Neuron (in vitro differentiated cells): ENCODE data around the gene MAN1C1.

Experiments
- H2AFZ ChIP-seq: one replicate; pipeline ENCODE4 v1.6.1; 2013; ENCODE audit warnings: low read depth, mild to moderate bottlenecking, inconsistent platforms, low read length, moderate library complexity
- H3K27me3 ChIP-seq: one replicate; pipeline ENCODE4 v1.6.1; 2013; ENCODE audit warnings: low read length; ENCODE audit not compliant: insufficient read depth
- H3K36me3 ChIP-seq: one replicate; pipeline ENCODE4 v1.6.1; 2013; ENCODE audit warnings: low read length; ENCODE audit not compliant: insufficient read depth
- H3K4me1 ChIP-seq: one replicate; pipeline ENCODE4 v1.6.1; 2013; ENCODE audit warnings: low read length; ENCODE audit not compliant: insufficient read depth
- H3K4me3 ChIP-seq: 2 replicates; pipeline ENCODE4 v1.5.1; 2013; ENCODE audit warnings: mild to moderate bottlenecking, low read length, moderate library complexity
- H3K9me3 ChIP-seq: one replicate; pipeline ENCODE4 v1.6.1; 2013; ENCODE audit warnings: low read length

The MAN1C1 gene

GRCh38 chr1:25682059-25682601 is 65.5 kb downstream of the MAN1C1 start:
- Histone ChIP-seq H3K27me3 (no peaks in the 10 kb centered on the region), H3K9me3 (no peaks in the 10 kb centered on the region), H3K4me3 (no peak overlapping the region), H3K4me1 (peaks cover 2% of the 10 kb centered on the region), H3K36me3 (no peaks in the 10 kb centered on the region), H2AFZ (no peak overlapping the region)

- Histone ChIP-seq H3K27me3 (no peaks in the 10 kb centered on the region), H3K36me3 (no peaks in the 10 kb centered on the region), H3K9me3 (no peaks in the 10 kb centered on the region), H3K4me3 (no peak overlapping the region), H2AFZ (no peak overlapping the region), H3K4me1 (peaks cover 2% of the 10 kb centered on the region)
These were observed 66.6 kb downstream of the MAN1C1 start for GRCh38 chr1:25683177-25683576.

- H3K4me1 ChIP-seq, result peaks cover 2% of the 10 kb centered on the region
- H2AFZ ChIP-seq, result no peak overlapping the region
- no peaks in the 10 kb centered on the region for H3K36me3 ChIP-seq
- no peaks in the 10 kb centered on the region for H3K9me3 ChIP-seq
- H3K4me3 ChIP-seq, result no peak overlapping the region
- no peaks in the 10 kb centered on the region for H3K27me3 ChIP-seq
These were observed 67.1 kb downstream of the MAN1C1 start for GRCh38 chr1:25683731-25684130.

GRCh38 chr1:25684216-25684965 is 67.8 kb downstream of the MAN1C1 start:
- Histone ChIP-seq H3K4me1 (peaks cover 2% of the 10 kb centered on the region), H3K27me3 (no peaks in the 10 kb centered on the region), H2AFZ (no peak overlapping the region), H3K36me3 (no peaks in the 10 kb centered on the region), H3K4me3 (no peak overlapping the region), H3K9me3 (no peaks in the 10 kb centered on the region)

GRCh38 chr1:25685211-25685750 is 68.7 kb downstream of the MAN1C1 start:
- Histone ChIP-seq H3K36me3 (no peaks in the 10 kb centered on the region), H2AFZ (no peak overlapping the region), H3K4me1 (peaks cover 2% of the 10 kb centered on the region), H3K9me3 (no peaks in the 10 kb centered on the region), H3K27me3 (no peaks in the 10 kb centered on the region), H3K4me3 (no peak overlapping the region)

GRCh38 chr1:25685938-25686665 is 69.5 kb downstream of the MAN1C1 start:
- H3K36me3 ChIP-seq, result no peaks in the 10 kb centered on the region
- H3K4me1 ChIP-seq, result peaks cover 2% of the 10 kb centered on the region
- H2AFZ ChIP-seq, result no peak overlapping the region
- H3K9me3 ChIP-seq, result no peaks in the 10 kb centered on the region
- no peaks in the 10 kb centered on the region for H3K27me3 ChIP-seq
- no peak overlapping the region for H3K4me3 ChIP-seq

- H3K4me1 ChIP-seq, result peaks cover 2% of the 10 kb centered on the region
- H3K27me3 ChIP-seq, result no peaks in the 10 kb centered on the region
- no peak overlapping the region for H3K4me3 ChIP-seq
- no peaks in the 10 kb centered on the region for H3K9me3 ChIP-seq
- no peak overlapping the region for H2AFZ ChIP-seq
- H3K36me3 ChIP-seq, result no peaks in the 10 kb centered on the region
These were observed 70.8 kb downstream of the MAN1C1 start for GRCh38 chr1:25687221-25688017.

GRCh38 chr1:25688390-25689119 is 72.0 kb downstream of the MAN1C1 start:
- H2AFZ ChIP-seq, result no peak overlapping the region
- no peaks in the 10 kb centered on the region for H3K27me3 ChIP-seq
- peaks cover 2% of the 10 kb centered on the region for H3K4me1 ChIP-seq
- H3K9me3 ChIP-seq, result no peaks in the 10 kb centered on the region
- no peaks in the 10 kb centered on the region for H3K36me3 ChIP-seq
- no peak overlapping the region for H3K4me3 ChIP-seq

GRCh38 chr1:25689686-25690381 is 73.2 kb downstream of the MAN1C1 start:
- H3K4me1 ChIP-seq, result peaks cover 12% of the 10 kb centered on the region
- no peaks in the 10 kb centered on the region for H3K27me3 ChIP-seq
- no peak overlapping the region for H3K4me3 ChIP-seq
- H3K36me3 ChIP-seq, result no peaks in the 10 kb centered on the region
- no peak overlapping the region for H2AFZ ChIP-seq
- no peaks in the 10 kb centered on the region for H3K9me3 ChIP-seq

GRCh38 chr1:25690396-25690956 is 73.9 kb downstream of the MAN1C1 start:
- peaks cover 18% of the 10 kb centered on the region for H3K4me1 ChIP-seq
- H3K4me3 ChIP-seq, result no peak overlapping the region
- no peak overlapping the region for H2AFZ ChIP-seq
- no peaks in the 10 kb centered on the region for H3K27me3 ChIP-seq
- no peaks in the 10 kb centered on the region for H3K36me3 ChIP-seq
- no peaks in the 10 kb centered on the region for H3K9me3 ChIP-seq

GRCh38 chr1:25691211-25691610 is 74.6 kb downstream of the MAN1C1 start:
- Histone ChIP-seq H2AFZ (no peak overlapping the region), H3K9me3 (no peaks in the 10 kb centered on the region), H3K4me3 (no peak overlapping the region), H3K27me3 (no peaks in the 10 kb centered on the region), H3K4me1 (peaks cover 26% of the 10 kb centered on the region), H3K36me3 (no peaks in the 10 kb centered on the region)
